Stimulated activated CD4-positive, alpha-beta T cell treated with anti-CD3 and anti-CD28 coated beads, TNF-alpha, amount 100 ng/mL, for 4 hours (primary cell): ENCODE measurements around the gene SEZ6L2.
"Not testable (repeated sequence)": the region's sequence is repeated elsewhere in the genome, so short reads cannot be mapped to it uniquely, and the experiment has no call there.

Source experiments
- DNase-seq, 3 experiments: peaks; one replicate each; pipeline ENCODE4 v3.0.0-alpha.2; 2020; ENCODE audit warnings: low read depth in 3 of 3

The SEZ6L2 gene

GRCh38 chr16:29910819-29911675 is 11.7 kb upstream of the SEZ6L2 start:
- no peak for DNase-seq

- DNase-seq, result not testable (repeated sequence)
These were observed 10.5 kb upstream of the SEZ6L2 start for GRCh38 chr16:29909851-29910250.

GRCh38 chr16:29909391-29909790 is 10.0 kb upstream of the SEZ6L2 start:
- no peak for DNase-seq

- DNase-seq, result no peak
These were observed 9.4 kb upstream of the SEZ6L2 start for GRCh38 chr16:29908719-29909220.

GRCh38 chr16:29907973-29908372 is 8.6 kb upstream of the SEZ6L2 start:
- DNase-seq, result no peak

GRCh38 chr16:29906520-29907244 is 7.3 kb upstream of the SEZ6L2 start:
- DNase-seq, result no peak

- DNase-seq, result no peak
These were observed 6.3 kb upstream of the SEZ6L2 start for GRCh38 chr16:29905668-29906067.

GRCh38 chr16:29904947-29905346 is 5.6 kb upstream of the SEZ6L2 start:
- DNase-seq, result no peak

GRCh38 chr16:29903590-29903989 is 4.2 kb upstream of the SEZ6L2 start:
- no peak for DNase-seq

- DNase-seq, result no peak
These were observed 2.2 kb upstream of the SEZ6L2 start for GRCh38 chr16:29901607-29901945.

- DNase-seq, result no peak
These were observed 1.7 kb upstream of the SEZ6L2 start for GRCh38 chr16:29900888-29901606.

- DNase-seq, result peak; percentile 44 to 78 (median 56)
These were observed 945 bp upstream of the SEZ6L2 start, which contains the start of gene ASPHD1 for GRCh38 chr16:29900102-29900887. TSS of gene ASPHD1 (plus strand) at chr16:29900488. CDS start at chr16:29900972, 484 bp downstream.

GRCh38 chr16:29898804-29899515 is 390 bp downstream of the SEZ6L2 start:
- DNase-seq, result no peak

GRCh38 chr16:29898135-29898803 is 1.1 kb downstream of the SEZ6L2 start:
- DNase-seq, result no peak

GRCh38 chr16:29897333-29897732 is 2.0 kb downstream of the SEZ6L2 start:
- no peak for DNase-seq

- DNase-seq, result no peak
These were observed 2.5 kb downstream of the SEZ6L2 start for GRCh38 chr16:29896841-29897240.

- DNase-seq, result no peak
These were observed 5.0 kb downstream of the SEZ6L2 start for GRCh38 chr16:29894352-29894751.

GRCh38 chr16:29893553-29893952 is 5.8 kb downstream of the SEZ6L2 start:
- no peak for DNase-seq

- DNase-seq, result no peak
These were observed 6.9 kb downstream of the SEZ6L2 start for GRCh38 chr16:29892458-29892813.
